AG09309 (cell line): ENCODE measurements around the gene TSPAN4.

Experiments used
- DNase-seq: peaks from one replicate; pipeline ENCODE4 v3.0.0-alpha.2; 2010; ENCODE audit warnings: low read depth
- H3K4me3 ChIP-seq: 2 replicates; pipeline ENCODE4 v1.5.1; 2011; ENCODE audit warnings: mild to moderate bottlenecking, low read depth, low read length, moderate library complexity; ENCODE audit not compliant: control insufficient read depth
- CTCF ChIP-seq: IDR thresholded peaks from 2 replicates; pipeline ENCODE4 v1.5.1; 2011; ENCODE audit warnings: mild to moderate bottlenecking, low read depth, low read length, inconsistent platforms; ENCODE audit not compliant: insufficient read depth, control insufficient read depth; ENCODE audit errors: missing control alignments

Gene TSPAN4

GRCh38 chr11:898143-898511 lies 55.5 kb downstream of the TSPAN4 start:
- TF ChIP-seq CTCF = peak; percentile 10
- no peak overlapping the region for H3K4me3 ChIP-seq
- no peak for DNase-seq

- peak; percentile 18 for TF ChIP-seq CTCF
- no peak for DNase-seq
- no peak overlapping the region for H3K4me3 ChIP-seq
Observed at GRCh38 chr11:898540-899190, 56.0 kb downstream of the TSPAN4 start.

DNA sequence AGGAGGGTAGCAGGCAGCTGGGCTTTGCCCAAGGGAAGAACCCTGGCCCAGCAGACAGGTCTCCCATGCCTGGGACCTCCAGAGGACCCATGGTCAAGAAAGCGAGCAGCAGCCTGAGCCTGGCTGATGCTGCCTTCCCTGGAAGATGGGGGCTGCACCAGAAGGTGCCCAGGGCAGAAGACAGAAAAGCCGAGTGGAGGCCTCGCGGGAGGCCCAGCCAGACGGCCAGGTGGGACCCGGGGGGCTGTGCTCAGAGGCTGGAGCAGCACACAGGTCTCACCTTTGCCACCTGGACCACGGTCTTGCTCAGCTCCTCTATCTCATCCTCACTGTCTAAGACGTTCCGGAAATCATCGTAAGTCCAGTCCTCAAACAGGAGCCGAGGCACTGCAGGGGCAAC lies 57.1 kb downstream of the TSPAN4 start:
- DNase-seq = no peak
- H3K4me3 ChIP-seq = no peak overlapping the region
- no peak for TF ChIP-seq CTCF

- no peak overlapping the region for H3K4me3 ChIP-seq
- no peak for TF ChIP-seq CTCF
- no peak for DNase-seq
Observed at GRCh38 chr11:900545-900944, 57.9 kb downstream of the TSPAN4 start.

GRCh38 chr11:901452-902061 lies 58.9 kb downstream of the TSPAN4 start:
- no peak overlapping the region for H3K4me3 ChIP-seq
- no peak for DNase-seq
- TF ChIP-seq CTCF = no peak

DNA sequence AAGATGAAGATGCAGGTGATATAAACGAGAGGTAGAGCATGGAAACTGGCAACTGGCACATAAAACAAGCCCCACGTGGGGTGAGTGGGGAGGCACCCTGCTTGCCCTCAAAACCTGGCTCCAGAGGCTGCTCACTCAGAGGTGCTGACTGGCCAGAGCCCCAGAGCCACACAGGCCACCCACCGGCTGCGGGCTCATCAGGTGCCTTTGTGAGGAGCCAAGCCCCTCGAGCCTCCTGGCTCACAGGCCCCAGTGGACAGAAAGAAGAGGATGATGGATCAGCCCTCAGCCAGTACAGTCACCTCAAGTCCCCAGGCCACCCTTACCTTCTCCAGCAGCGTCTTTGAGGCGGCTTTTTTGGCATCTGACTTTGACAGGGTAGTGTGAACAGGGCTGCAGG lies 61.7 kb downstream of the TSPAN4 start:
- no peak for DNase-seq
- TF ChIP-seq CTCF = no peak
- no peak overlapping the region for H3K4me3 ChIP-seq
